GM19455 (cell line): ENCODE data around the gene UBE2QL1.
"Not testable (repeated sequence)": the region's sequence is repeated elsewhere in the genome, so short reads cannot be mapped to it uniquely, and the experiment has no call there.

Experiments
- ATAC-seq: cut with Tn5 transposase; IDR thresholded peaks from one replicate; pipeline ENCODE4 v1.9.1; 2021; ENCODE audit not compliant: unreplicated experiment

The UBE2QL1 gene

GRCh38 chr5:6495433-6496206 lies 47.0 kb downstream of the UBE2QL1 start:
- no peak for ATAC-seq

GRCh38 chr5:6496207-6496584 lies 47.5 kb downstream of the UBE2QL1 start:
- peak; percentile 98 for ATAC-seq

- ATAC-seq, result no peak
Observed at GRCh38 chr5:6496636-6497035, 48.0 kb downstream of the UBE2QL1 start.

GRCh38 chr5:6497262-6497661 lies 48.6 kb downstream of the UBE2QL1 start:
- no peak for ATAC-seq

- no peak for ATAC-seq
Observed at GRCh38 chr5:6498968-6499367, 50.3 kb downstream of the UBE2QL1 start.

- ATAC-seq, result no peak
Observed at GRCh38 chr5:6501701-6502100, 53.0 kb downstream of the UBE2QL1 start.

GRCh38 chr5:6502421-6502820 lies 53.8 kb downstream of the UBE2QL1 start:
- ATAC-seq, result no peak

- no peak for ATAC-seq
Observed at GRCh38 chr5:6503342-6503741, 54.7 kb downstream of the UBE2QL1 start.

- ATAC-seq, result no peak
Observed at GRCh38 chr5:6504677-6505415, 56.2 kb downstream of the UBE2QL1 start.

- no peak for ATAC-seq
Observed at GRCh38 chr5:6505416-6505755, 56.7 kb downstream of the UBE2QL1 start.

GRCh38 chr5:6505783-6506557 lies 57.3 kb downstream of the UBE2QL1 start:
- ATAC-seq, result no peak

GRCh38 chr5:6506611-6507010 lies 58.0 kb downstream of the UBE2QL1 start:
- no peak for ATAC-seq

GRCh38 chr5:6508931-6509330 lies 60.3 kb downstream of the UBE2QL1 start:
- ATAC-seq, result no peak

GRCh38 chr5:6510132-6510531 lies 61.5 kb downstream of the UBE2QL1 start:
- ATAC-seq, result no peak

- no peak for ATAC-seq
Observed at GRCh38 chr5:6510973-6511372, 62.3 kb downstream of the UBE2QL1 start.

- not testable (repeated sequence) for ATAC-seq
Observed at GRCh38 chr5:6515812-6516211, 67.2 kb downstream of the UBE2QL1 start.

- ATAC-seq, result no peak
Observed at GRCh38 chr5:6516823-6517222, 68.2 kb downstream of the UBE2QL1 start.

GRCh38 chr5:6517510-6517909 lies 68.9 kb downstream of the UBE2QL1 start:
- ATAC-seq, result no peak

- no peak for ATAC-seq
Observed at GRCh38 chr5:6518298-6519057, 69.8 kb downstream of the UBE2QL1 start.

- ATAC-seq, result no peak
Observed at GRCh38 chr5:6520201-6520600, 71.5 kb downstream of the UBE2QL1 start.

GRCh38 chr5:6522331-6522730 lies 73.7 kb downstream of the UBE2QL1 start:
- ATAC-seq, result no peak
